WTC11 (cell line): Measurements from ENCODE around the gene TEX44. TPM values are rescaled to one million over a fixed set of nuclear protein-coding genes. Genes with fewer than 3 reads are reported as not detected.

ENCODE experiments used
- ATAC-seq: fragments of 200-7000 bp; cut with Tn5 transposase; 2 replicates; pipeline ENCODE4 v1.10.0; 2021; ENCODE audit warnings: mild to moderate bottlenecking, moderate library complexity
- CTCF ChIA-PET: fragments of 300-600 bp; sonication (Branson Sonifier 250); formaldehyde crosslinking; loops from one replicate; lab custom pipeline; 2021; ENCODE audit warnings: antibody characterized with exemption; lab: Charles Lee
- POLR2A ChIA-PET: fragments of 350-600 bp; sonication (Branson Sonifier 250); formaldehyde crosslinking; loops from one replicate; lab custom pipeline; 2021; ENCODE audit warnings: antibody characterized with exemption; lab: Charles Lee
- DNase-seq: peaks from one replicate; pipeline ENCODE4 v3.0.0; 2021; ENCODE audit warnings: low spot score
- H3K27ac Mint-ChIP-seq: 2 replicates; pipeline ENCODE4 v1.8.0; 2021; ENCODE audit warnings: mixed read lengths
- H3K27me3 Mint-ChIP-seq: 2 replicates; pipeline ENCODE4 v1.8.0; 2021; ENCODE audit warnings: low read depth, mild to moderate bottlenecking, moderate library complexity, mixed read lengths
- H3K36me3 Mint-ChIP-seq: 2 replicates; pipeline ENCODE4 v1.8.0; 2021; ENCODE audit warnings: mixed read lengths
- H3K4me1 Mint-ChIP-seq: 2 replicates; pipeline ENCODE4 v1.8.0; 2022; ENCODE audit warnings: mixed read lengths
- H3K4me3 Mint-ChIP-seq: 2 replicates; pipeline ENCODE4 v1.8.0; 2021; ENCODE audit warnings: mild to moderate bottlenecking, moderate library complexity, mixed read lengths
- H3K9me3 Mint-ChIP-seq: 2 replicates; pipeline ENCODE4 v1.8.0; 2021; ENCODE audit warnings: mixed read lengths
- CBFB ChIP-seq: sonication (generic); formaldehyde crosslinking; IDR thresholded peaks from 2 replicates; pipeline ENCODE4 v1.8.1; 2022; ENCODE audit warnings: mild to moderate bottlenecking, low read depth, missing genetic modification reagents
- ERG ChIP-seq: fragments of 250-450 bp; sonication (Bioruptor Pico); IDR thresholded peaks from 2 replicates; pipeline ENCODE4 v1.8.0; 2021; ENCODE audit warnings: mild to moderate bottlenecking
- FOXK1 ChIP-seq: sonication (generic); formaldehyde crosslinking; IDR thresholded peaks from 2 replicates; pipeline ENCODE4 v1.8.0; 2022; ENCODE audit warnings: mild to moderate bottlenecking, moderate library complexity, missing genetic modification reagents
- NFATC4 ChIP-seq: fragments of 250-450 bp; sonication (Bioruptor Pico); IDR thresholded peaks from 2 replicates; pipeline ENCODE4 v1.9.0; 2021; ENCODE audit warnings: mild to moderate bottlenecking
- PRDM15 ChIP-seq: sonication (generic); formaldehyde crosslinking; IDR thresholded peaks from 2 replicates; pipeline ENCODE4 v1.8.0; 2022; ENCODE audit warnings: missing genetic modification reagents
- PRRX2 ChIP-seq: fragments of 250-450 bp; sonication (Bioruptor Pico); IDR thresholded peaks from 2 replicates; pipeline ENCODE4 v1.8.0; 2021; ENCODE audit warnings: mild to moderate bottlenecking
- RORB ChIP-seq: fragments of 250-450 bp; sonication (Bioruptor Pico); IDR thresholded peaks from 2 replicates; pipeline ENCODE4 v1.9.0; 2021; ENCODE audit warnings: mild to moderate bottlenecking
- STAT6 ChIP-seq: sonication (generic); formaldehyde crosslinking; conservative IDR thresholded peaks from 2 replicates; pipeline ENCODE4 v1.8.1; 2023; ENCODE audit warnings: mild to moderate bottlenecking, low read depth, missing genetic modification reagents, moderate library complexity
- ZNF219 ChIP-seq: sonication (generic); formaldehyde crosslinking; IDR thresholded peaks from 2 replicates; pipeline ENCODE4 v1.8.0; 2023; ENCODE audit warnings: missing genetic modification reagents, mild to moderate bottlenecking, borderline replicate concordance
- ZNF232 ChIP-seq: sonication (generic); formaldehyde crosslinking; IDR thresholded peaks from 2 replicates; pipeline ENCODE4 v1.8.0; 2022; ENCODE audit warnings: mild to moderate bottlenecking, missing genetic modification reagents
- ZNF281 ChIP-seq: sonication (generic); formaldehyde crosslinking; IDR thresholded peaks from 2 replicates; pipeline ENCODE4 v1.8.0; 2023; ENCODE audit warnings: mild to moderate bottlenecking, missing genetic modification reagents
- ZNF532 ChIP-seq: fragments of 250-450 bp; sonication (Bioruptor Pico); IDR thresholded peaks from 2 replicates; pipeline ENCODE4 v1.9.0; 2021; ENCODE audit warnings: mild to moderate bottlenecking, borderline replicate concordance
- total RNA-seq: library from RNA; stranded (reverse); gene quantifications from 3 replicates; pipeline ENCODE4 v1.2.3, GENCODE V29; 2021

TEX44 gene
- total RNA-seq, 1 experiment from 2014 or later, result not detected

- no peak for TF ChIP-seq ZNF532 (CRISPR knock-in tag)
- TF ChIP-seq, all 79 proteins: peak for 0
Observed at GRCh38 chr2:231547315-231548110, 45.2 kb upstream of the TEX44 start (continued).

GRCh38 chr2:231548752-231549151 lies 43.9 kb upstream of the TEX44 start:
- TF ChIP-seq RORB, result no peak
- ATAC-seq (no peak), DNase-seq (no peak)
- POLR2A ChIA-PET, result no interaction called here
- no peak overlapping the region for H3K4me3 Mint-ChIP-seq
- H3K27me3 Mint-ChIP-seq, result peaks cover 3% of the 10 kb centered on the region; the same call in 1 of the 2 replicates
- H3K36me3 Mint-ChIP-seq, result peaks cover 12% of the 10 kb centered on the region
- CTCF ChIA-PET, result no interaction called here
- H3K9me3 Mint-ChIP-seq, result peaks cover 20% of the 10 kb centered on the region
- no peaks in the 10 kb centered on the region for H3K4me1 Mint-ChIP-seq
- H3K27ac Mint-ChIP-seq, result no peak overlapping the region

GRCh38 chr2:231549446-231550239 lies 43.0 kb upstream of the TEX44 start:
- DNase-seq, result no peak
- TF ChIP-seq PRRX2 (CRISPR knock-in tag) (no peak), NFATC4 (CRISPR knock-in tag) (no peak), STAT6 (no peak), CBFB (CRISPR knock-in tag) (no peak), ZNF232 (CRISPR knock-in tag) (no peak), FOXK1 (CRISPR knock-in tag) (no peak), PRDM15 (no peak), ZNF219 (no peak), ERG (no peak), ZNF281 (no peak)
- H3K4me1 Mint-ChIP-seq, result no peaks in the 10 kb centered on the region
- H3K36me3 Mint-ChIP-seq, result peaks cover 14% of the 10 kb centered on the region
- peaks cover 23% of the 10 kb centered on the region for H3K9me3 Mint-ChIP-seq
- POLR2A ChIA-PET, result no interaction called here
- ATAC-seq, result no peak
- CTCF ChIA-PET, result interaction anchor here (1.3 kb wide), 2 partner anchors 9 to 67 kb away, joined by 3 to 4 read pairs; no protein-coding TSS in a partner anchor
- no peak overlapping the region for H3K4me3 Mint-ChIP-seq
- H3K27ac Mint-ChIP-seq, result no peak overlapping the region
- peaks cover 3% of the 10 kb centered on the region; the same call in 1 of the 2 replicates for H3K27me3 Mint-ChIP-seq
